Measurements from ENCODE around the gene AKT1S1. TPM values are rescaled to one million over a fixed set of nuclear protein-coding genes. Genes with fewer than 3 reads are reported as not detected.

AKT1S1 gene
- total RNA-seq, 2 experiments from 2014 or later: 15.1 to 15.8 TPM

- Histone ChIP-seq H3K4me1 (ENCODE audit: insufficient read depth, low read length) (peaks cover 46% of the 10 kb centered on the region), H3K27me3 (ENCODE audit: control insufficient read depth in 1 of 2, insufficient read depth in 2 of 2, low read length in 2 of 2) (no peaks in the 10 kb centered on the region), H3K9me3 (ENCODE audit: control insufficient read depth in 1 of 2, insufficient read depth in 1 of 2, low read length in 2 of 2) (no peaks in the 10 kb centered on the region), H3K36me3 (ENCODE audit: insufficient read depth, low read length) (peaks cover 70% of the 10 kb centered on the region), H3K4me3 (ENCODE audit: low read length) (no peak overlapping the region), H3K27ac (ENCODE audit: low read depth in 1 of 2, low read length in 2 of 2) (no peak overlapping the region)
- no peak for DNase-seq
- Mint-ChIP-seq H3K4me3 (no peak overlapping the region), H3K27me3 (no peaks in the 10 kb centered on the region), H3K4me1 (ENCODE audit: low read depth) (peaks cover 13% of the 10 kb centered on the region), H3K36me3 (ENCODE audit: low read depth) (peaks cover 61% of the 10 kb centered on the region), H3K27ac (no peak overlapping the region), H3K9me3 (no peaks in the 10 kb centered on the region)
- intact Hi-C loops (cut with DNase I, micrococcal nuclease): no loop called here
- no peak for ATAC-seq (ENCODE audit: poor library complexity)
- CTCF ChIA-PET: no interaction called here
- TF ChIP-seq CTCF (IDR thresholded peaks at IDR 0.05): no peak
- POLR2A ChIA-PET: no interaction called here
These were observed 43.6 kb upstream of the AKT1S1 start for GRCh38 chr19:49920624-49921363.

- Histone ChIP-seq H3K9me3 (ENCODE audit: control insufficient read depth in 1 of 2, insufficient read depth in 1 of 2, low read length in 2 of 2) (no peaks in the 10 kb centered on the region), H3K4me1 (ENCODE audit: insufficient read depth, low read length) (peaks cover 29% of the 10 kb centered on the region), H3K4me3 (ENCODE audit: low read length) (no peak overlapping the region), H3K27me3 (ENCODE audit: control insufficient read depth in 1 of 2, insufficient read depth in 2 of 2, low read length in 2 of 2) (no peaks in the 10 kb centered on the region), H3K27ac (ENCODE audit: low read depth in 1 of 2, low read length in 2 of 2) (no peak overlapping the region), H3K36me3 (ENCODE audit: insufficient read depth, low read length) (peaks cover 67% of the 10 kb centered on the region)
- ChIA-PET CTCF (interaction anchor here (1.0 to 1.1 kb wide), 2 partner anchors 11 to 28 kb away, joined by 3 read pairs; partner anchors contain the start of genes ATF5 and NUP62), POLR2A (no interaction called here)
- Mint-ChIP-seq H3K27ac (no peak overlapping the region), H3K4me1 (ENCODE audit: low read depth) (peaks cover 20% of the 10 kb centered on the region), H3K27me3 (no peaks in the 10 kb centered on the region), H3K36me3 (ENCODE audit: low read depth) (peaks cover 67% of the 10 kb centered on the region), H3K9me3 (no peaks in the 10 kb centered on the region), H3K4me3 (no peak overlapping the region)
- ATAC-seq (ENCODE audit: poor library complexity) (no peak), DNase-seq (no peak)
- no peak for TF ChIP-seq CTCF (IDR thresholded peaks at IDR 0.05)
- intact Hi-C loops (cut with DNase I, micrococcal nuclease): no loop called here
These were observed 40.9 kb upstream of the AKT1S1 start for GRCh38 chr19:49918089-49918488.

DNA sequence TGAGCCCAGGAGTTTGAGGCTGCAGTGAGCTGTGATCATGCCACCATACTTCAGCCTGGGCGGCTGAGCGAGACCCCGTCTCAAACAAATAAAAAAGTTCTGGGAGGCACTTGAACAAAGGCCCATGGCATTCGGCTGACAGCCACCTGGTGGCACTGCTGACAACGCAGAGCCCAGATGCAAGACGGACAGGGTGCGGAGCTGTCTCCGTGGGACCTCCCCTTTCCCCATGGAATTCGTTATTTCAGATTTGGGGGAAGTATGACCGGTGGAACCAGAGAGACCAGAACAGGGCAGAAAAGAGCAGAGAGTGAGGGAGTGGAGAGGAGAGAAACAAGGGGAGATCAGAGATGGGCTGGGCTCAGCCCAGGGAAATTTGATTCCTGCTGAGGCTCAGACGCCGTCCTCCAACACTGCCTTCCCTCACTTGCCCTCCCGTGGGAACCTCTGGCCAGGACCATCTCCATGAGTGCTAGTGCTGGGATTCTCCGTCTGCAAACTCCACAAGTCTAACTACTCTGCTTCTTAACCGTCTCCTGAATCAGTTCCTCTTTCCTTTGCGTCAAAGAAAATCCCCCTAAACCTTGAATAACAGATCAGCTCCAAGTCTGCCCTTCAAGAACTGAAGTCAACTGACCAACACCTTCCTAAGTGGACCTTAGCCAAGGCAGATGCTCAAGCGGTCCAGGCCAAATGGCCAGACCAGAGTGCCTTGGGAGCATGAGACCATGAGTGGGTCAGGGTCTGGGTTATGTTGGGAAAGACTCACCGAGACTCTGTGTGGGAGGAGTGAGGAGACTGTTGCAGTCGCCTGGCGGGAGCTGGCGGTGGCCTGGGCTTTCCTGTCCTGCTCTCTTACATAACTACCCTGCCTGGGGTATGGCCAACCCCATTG is 39.9 kb upstream of the AKT1S1 start:
- CTCF ChIA-PET: interaction anchor here (1.0 kb wide), 1 partner anchor 27 kb away, joined by 3 read pairs; no protein-coding TSS in a partner anchor

More for the DNA sequence above, 39.9 kb upstream of the AKT1S1 start:
- peaks cover 22% of the 10 kb centered on the region for H3K4me1 ChIP-seq (ENCODE audit: insufficient read depth, low read length)
- intact Hi-C loops (cut with DNase I, micrococcal nuclease): no loop called here
- no peak for TF ChIP-seq CTCF (IDR thresholded peaks at IDR 0.05)
- Mint-ChIP-seq H3K4me1 (ENCODE audit: low read depth) (peaks cover 24% of the 10 kb centered on the region), H3K36me3 (ENCODE audit: low read depth) (peaks cover 72% of the 10 kb centered on the region), H3K4me3 (no peak overlapping the region), H3K27me3 (no peaks in the 10 kb centered on the region), H3K9me3 (no peaks in the 10 kb centered on the region), H3K27ac (no peak overlapping the region)
- no peak overlapping the region for H3K4me3 ChIP-seq (ENCODE audit: low read length)
- DNase-seq (peak in 1 of 14 experiments; percentile 49), ATAC-seq (ENCODE audit: poor library complexity) (no peak)
- H3K27me3 ChIP-seq (ENCODE audit: control insufficient read depth in 1 of 2, insufficient read depth in 2 of 2, low read length in 2 of 2): no peaks in the 10 kb centered on the region
- H3K27ac ChIP-seq (ENCODE audit: low read depth in 1 of 2, low read length in 2 of 2): no peak overlapping the region
- H3K9me3 ChIP-seq (ENCODE audit: control insufficient read depth in 1 of 2, insufficient read depth in 1 of 2, low read length in 2 of 2): no peaks in the 10 kb centered on the region
- peaks cover 63% of the 10 kb centered on the region for H3K36me3 ChIP-seq (ENCODE audit: insufficient read depth, low read length)
- POLR2A ChIA-PET: no interaction called here
